Astrocyte of the spinal cord (primary cell): ENCODE data around the gene EFCAB7.

Experiments used
- DNase-seq: peaks from one replicate; pipeline ENCODE4 v3.0.0; 2011; ENCODE audit warnings: low read depth, low spot score
- H3K4me3 ChIP-seq: 2 replicates; pipeline ENCODE4 v1.5.1; 2011; ENCODE audit warnings: low read depth, mild to moderate bottlenecking, low read length, moderate library complexity
- CTCF ChIP-seq: IDR thresholded peaks from 2 replicates; pipeline ENCODE4 v1.5.1; 2012; ENCODE audit warnings: low read depth, mild to moderate bottlenecking, low read length, inconsistent platforms
- in situ Hi-C: cut with HindIII; loops from 2 replicates; pipeline ENCODE4 v1.10.0; 2017; ENCODE audit warnings: low sequenced_read_pairs

EFCAB7 gene

GRCh38 chr1:63592536-63593302, 69.4 kb downstream of the EFCAB7 start:
- DNase-seq, result no peak
- no peak for TF ChIP-seq CTCF
- in situ Hi-C loops, result no loop called here
- H3K4me3 ChIP-seq, result peak overlapping the region; percentile 71

- peak; percentile 69 for DNase-seq
- H3K4me3 ChIP-seq, result peak within 1 kb of the TSS; percentile 71
- no peak for TF ChIP-seq CTCF
- in situ Hi-C loops, result no loop called here
Measured at GRCh38 chr1:63593303-63593885, 70.1 kb downstream of the EFCAB7 start, which contains the start of gene PGM1. TSS of gene PGM1 (plus strand) at chr1:63593411. CDS start at chr1:63593489, 78 bp downstream.

GRCh38 chr1:63593886-63594605, 70.7 kb downstream of the EFCAB7 start:
- no peak for TF ChIP-seq CTCF
- H3K4me3 ChIP-seq, result peak overlapping the region; percentile 71
- peak; percentile 25 for DNase-seq
- in situ Hi-C loops, result no loop called here

- no peak for DNase-seq
- no peak overlapping the region for H3K4me3 ChIP-seq
- TF ChIP-seq CTCF, result no peak
- in situ Hi-C loops, result no loop called here
Measured at GRCh38 chr1:63595435-63595834, 72.1 kb downstream of the EFCAB7 start.

GRCh38 chr1:63599799-63600198, 76.5 kb downstream of the EFCAB7 start:
- DNase-seq, result no peak
- no peak overlapping the region for H3K4me3 ChIP-seq
- in situ Hi-C loops, result no loop called here
- TF ChIP-seq CTCF, result no peak

GRCh38 chr1:63600248-63600647, 76.9 kb downstream of the EFCAB7 start:
- no peak for TF ChIP-seq CTCF
- in situ Hi-C loops, result no loop called here
- H3K4me3 ChIP-seq, result no peak overlapping the region
- no peak for DNase-seq
